Measurements from ENCODE around the gene NRDE2.
"Not testable (repeated sequence)": the region's sequence is repeated elsewhere in the genome, so short reads cannot be mapped to it uniquely, and the experiment has no call there.

NRDE2 gene

GRCh38 chr14:90239139-90239538, 92.6 kb downstream of the NRDE2 start:
- peaks cover 40% of the 10 kb centered on the region for H3K27me3 ChIP-seq (ENCODE audit: insufficient read depth, low read length)
- no peak overlapping the region for H3K27ac ChIP-seq (ENCODE audit: low read depth, low read length)
- no peaks in the 10 kb centered on the region for H3K36me3 ChIP-seq (ENCODE audit: insufficient read depth, low read length)
- no peak overlapping the region for H2AFZ ChIP-seq (ENCODE audit: low read length, unreplicated experiment)
- H3K4me3 ChIP-seq (ENCODE audit: low read depth, low read length), result no peak overlapping the region
- no peaks in the 10 kb centered on the region for H3K4me1 ChIP-seq (ENCODE audit: control insufficient read depth, insufficient read depth, low read length, unreplicated experiment)
- no peaks in the 10 kb centered on the region for H3K79me2 ChIP-seq (ENCODE audit: control insufficient read depth, insufficient read depth, low read length, unreplicated experiment)

- H3K27ac ChIP-seq (ENCODE audit: low read depth, low read length), result no peak overlapping the region
- H2AFZ ChIP-seq (ENCODE audit: low read length, unreplicated experiment), result no peak overlapping the region
- no peaks in the 10 kb centered on the region for H3K36me3 ChIP-seq (ENCODE audit: insufficient read depth, low read length)
- no peaks in the 10 kb centered on the region for H3K4me1 ChIP-seq (ENCODE audit: control insufficient read depth, insufficient read depth, low read length, unreplicated experiment)
- no peak overlapping the region for H3K4me3 ChIP-seq (ENCODE audit: low read depth, low read length)
- no peaks in the 10 kb centered on the region for H3K79me2 ChIP-seq (ENCODE audit: control insufficient read depth, insufficient read depth, low read length, unreplicated experiment)
- peaks cover 29% of the 10 kb centered on the region for H3K27me3 ChIP-seq (ENCODE audit: insufficient read depth, low read length)
Measured at GRCh38 chr14:90235179-90235976, 96.4 kb downstream of the NRDE2 start.

- peaks cover 35% of the 10 kb centered on the region for H3K27me3 ChIP-seq (ENCODE audit: insufficient read depth, low read length)
- H2AFZ ChIP-seq (ENCODE audit: low read length, unreplicated experiment); H3K4me1 ChIP-seq (ENCODE audit: control insufficient read depth, insufficient read depth, low read length, unreplicated experiment): not testable (repeated sequence)
Measured at GRCh38 chr14:90229942-90230341, 101.8 kb downstream of the NRDE2 start.

GRCh38 chr14:90228478-90228877, 103.3 kb downstream of the NRDE2 start:
- Histone ChIP-seq H3K27me3 (ENCODE audit: insufficient read depth, low read length) (peaks cover 41% of the 10 kb centered on the region), H3K27ac (ENCODE audit: low read depth, low read length) (no peak overlapping the region), H3K36me3 (ENCODE audit: insufficient read depth, low read length) (no peaks in the 10 kb centered on the region), H3K4me3 (ENCODE audit: low read depth, low read length) (no peak overlapping the region), H3K79me2 (ENCODE audit: control insufficient read depth, insufficient read depth, low read length, unreplicated experiment) (no peaks in the 10 kb centered on the region), H2AFZ (ENCODE audit: low read length, unreplicated experiment) (no peak overlapping the region), H3K4me1 (ENCODE audit: control insufficient read depth, insufficient read depth, low read length, unreplicated experiment) (no peaks in the 10 kb centered on the region)

More at GRCh38 chr14:90229942-90230341, 101.8 kb downstream of the NRDE2 start:
- not testable (repeated sequence) for H3K4me3 ChIP-seq (ENCODE audit: low read depth, low read length); H3K36me3 ChIP-seq (ENCODE audit: insufficient read depth, low read length); H3K79me2 ChIP-seq (ENCODE audit: control insufficient read depth, insufficient read depth, low read length, unreplicated experiment); H3K27ac ChIP-seq (ENCODE audit: low read depth, low read length)
